ENCODE measurements around the gene ENDOU. TPM values are rescaled to one million over a fixed set of nuclear protein-coding genes. Genes with fewer than 3 reads are reported as not detected.

Gene ENDOU
- total and polyA plus RNA-seq, 2 donors (not counting 3 experiments of a cell fraction or from before 2014, with no cell fraction given): not detected

- no TSS peak for BruUV-seq (replicated peaks)
- no peak overlapping the region for H2AFZ ChIP-seq (ENCODE audit: low read depth, low read length)
- intact Hi-C loops (cut with micrococcal nuclease): loop anchor here (1.0 kb wide), 3 partner anchors 35 to 654 kb away; no protein-coding TSS in a partner anchor
- dilution Hi-C loops (cut with MboI; ENCODE audit: extremely low pct_ligation_motif_present, low sequenced_read_pairs): no loop called here
- H3K4me1 ChIP-seq (ENCODE audit: control insufficient read depth, extremely low read depth, insufficient read depth, low read length): no peaks in the 10 kb centered on the region
- no peak overlapping the region for H3K4me2 ChIP-seq (ENCODE audit: insufficient read depth, low read length)
- H3K4me3 ChIP-seq (replicated peaks in 1 of 3; ENCODE audit: insufficient read depth in 1 of 3, low read depth in 1 of 3, low read length in 3 of 3): no peak overlapping the region
- no peaks in the 10 kb centered on the region for H3K27me3 ChIP-seq (ENCODE audit: control insufficient read depth in 2 of 2, insufficient read depth in 2 of 2, low read length in 2 of 2)
- no peak overlapping the region for H3K9ac ChIP-seq (replicated peaks; ENCODE audit: extremely low read depth, insufficient read depth, low read length)
- H3K9me1 ChIP-seq (replicated peaks; ENCODE audit: control insufficient read depth, extremely low read depth, insufficient read depth, low read length): no peaks in the 10 kb centered on the region
- TF ChIP-seq FOS (IDR thresholded peaks at IDR 0.05; ENCODE audit: borderline replicate concordance, insufficient read depth, low read length) (no peak), POLR2AphosphoS5 (IDR thresholded peaks at IDR 0.05; ENCODE audit: insufficient read depth, low read depth, low read length) (no peak), JUN (IDR thresholded peaks at IDR 0.05; ENCODE audit: borderline replicate concordance, insufficient read depth, insufficient read length, low read depth) (no peak), EZH2 (IDR thresholded peaks at IDR 0.05; ENCODE audit: borderline replicate concordance, low read depth, low read length, severe bottlenecking) (no peak), GATA2 (IDR thresholded peaks at IDR 0.05; ENCODE audit: insufficient read depth, insufficient read length, low read depth, low read length) (no peak), MAX (IDR thresholded peaks at IDR 0.05; ENCODE audit: insufficient read depth, insufficient read length) (no peak), CTCF (IDR thresholded peaks at IDR 0.05; ENCODE audit: extremely low read depth in 1 of 2, insufficient read depth in 1 of 2, low read depth in 1 of 2, low read length in 2 of 2) (peak; percentile 20 to 61), MYC (IDR thresholded peaks at IDR 0.05; ENCODE audit: low read depth, low read length) (no peak)
- DNase-seq (ENCODE audit: low read depth, low spot score) (peak; percentile 54), FAIRE-seq (no peak)
- H4K20me1 ChIP-seq (replicated peaks; ENCODE audit: control insufficient read depth, extremely low read depth, insufficient read depth, low read length): no peaks in the 10 kb centered on the region
- ChIA-PET CTCF (interaction anchor here (0.5 to 3.2 kb wide), 27 partner anchors 9 to 1562 kb away, joined by 3 to 54 read pairs (median 4); partner anchors contain the start of genes AMIGO2, PCED1B and RPAP3), POLR2A (no interaction called here)
- peaks cover 0 to 6% of the 10 kb centered on the region in 2 experiments for H3K36me3 ChIP-seq (ENCODE audit: control insufficient read depth in 2 of 2, extremely low read depth in 1 of 2, insufficient read depth in 2 of 2, low read length in 2 of 2)
- no peaks in the 10 kb centered on the region for H3K9me3 ChIP-seq (replicated peaks; ENCODE audit: control insufficient read depth, insufficient read depth, low read length)
- H3K79me2 ChIP-seq (ENCODE audit: control insufficient read depth, insufficient read depth, low read length): no peaks in the 10 kb centered on the region
- no peak overlapping the region for H3K27ac ChIP-seq (ENCODE audit: insufficient read depth, low read depth, low read length)
Measured at GRCh38 chr12:47686645-47687240, 38.5 kb downstream of the ENDOU start.

Data from endothelial cell of umbilical vein (primary cell).